SU-DHL-6 (cell line): Measurements from ENCODE around the gene C10orf105.

Experiments
- H2AFZ ChIP-seq: fragments of 200-600 bp; sonication (generic); 2 replicates; pipeline ENCODE4 v1.6.1; 2014; ENCODE audit warnings: low read depth, mild to moderate bottlenecking, moderate library complexity, mixed read lengths, antibody characterized with exemption, low read length; ENCODE audit not compliant: severe bottlenecking
- H3F3A ChIP-seq: fragments of 200-600 bp; shearing (Covaris generic); 2 replicates; pipeline ENCODE4 v1.6.0; 2016; ENCODE audit warnings: antibody characterized with exemption, mild to moderate bottlenecking; ENCODE audit not compliant: insufficient read depth
- H3K27ac ChIP-seq: fragments of 200-600 bp; sonication (generic); 2 replicates; pipeline ENCODE4 v1.5.1; 2016; ENCODE audit warnings: low read depth, mild to moderate bottlenecking, low read length, moderate library complexity, mixed read lengths
- H3K27me3 ChIP-seq: fragments of 200-600 bp; sonication (generic), shearing (Covaris generic); 2 replicates; pipeline ENCODE4 v1.6.0; 2014; ENCODE audit warnings: mild to moderate bottlenecking, low read length
- H3K36me3 ChIP-seq: fragments of 200-600 bp; sonication (generic); 2 replicates; pipeline ENCODE4 v1.6.1; 2014; ENCODE audit warnings: mild to moderate bottlenecking, low read length, mixed read lengths
- H3K4me2 ChIP-seq: fragments of 300-600, 200-600 bp; shearing (Covaris generic), sonication (generic); 2 replicates; pipeline ENCODE4 v1.6.0; 2014; ENCODE audit warnings: low read length, low read depth, mild to moderate bottlenecking; ENCODE audit not compliant: poor library complexity, severe bottlenecking
- H3K4me3 ChIP-seq: fragments of 200-600 bp; sonication (generic); 2 replicates; pipeline ENCODE4 v1.5.1; 2014; ENCODE audit warnings: antibody characterized with exemption, low read length, mild to moderate bottlenecking, mixed read lengths; ENCODE audit not compliant: insufficient read depth, poor library complexity, severe bottlenecking
- H3K79me2 ChIP-seq: fragments of 200-600 bp; sonication (generic); 2 replicates; pipeline ENCODE4 v1.6.1; 2014; ENCODE audit warnings: mild to moderate bottlenecking, low read length, moderate library complexity; ENCODE audit not compliant: insufficient read depth
- H3K9ac ChIP-seq: fragments of 200-600 bp; sonication (generic); 2 replicates; pipeline ENCODE4 v1.7.0; 2014; ENCODE audit warnings: mild to moderate bottlenecking, low read length
- H3K9me2 ChIP-seq: fragments of 200-600 bp; sonication (generic); replicated peaks from 2 replicates; pipeline ENCODE4 v1.6.1; 2014; ENCODE audit warnings: low read length; ENCODE audit not compliant: insufficient read depth
- H3K9me3 ChIP-seq: fragments of 200-600 bp; sonication (generic); 2 replicates; pipeline ENCODE4 v1.6.1; 2014; ENCODE audit warnings: low read length, mixed read lengths; ENCODE audit not compliant: insufficient read depth
- H4K20me1 ChIP-seq: fragments of 200-600 bp; sonication (generic); 2 replicates; pipeline ENCODE4 v1.6.1; 2014; ENCODE audit warnings: low read depth, mild to moderate bottlenecking, antibody characterized with exemption, low read length, moderate library complexity, mixed read lengths
- EZH2phosphoT487 ChIP-seq: fragments of 200-600 bp; sonication (generic), shearing (Covaris generic); conservative IDR thresholded peaks from 2 replicates; pipeline ENCODE4 v1.6.1; 2018; ENCODE audit warnings: mild to moderate bottlenecking, antibody characterized with exemption, low read length, moderate library complexity, mixed read lengths
- TF ChIP-seq, protein P1 (sequence below): fragments of 200-600 bp; sonication (generic); IDR thresholded peaks from one replicate; pipeline ENCODE4 v1.5.1; 2017; ENCODE audit warnings: antibody characterized with exemption, mild to moderate bottlenecking, low read length, moderate library complexity; ENCODE audit not compliant: insufficient read depth, poor library complexity, severe bottlenecking

C10orf105 gene

DNA sequence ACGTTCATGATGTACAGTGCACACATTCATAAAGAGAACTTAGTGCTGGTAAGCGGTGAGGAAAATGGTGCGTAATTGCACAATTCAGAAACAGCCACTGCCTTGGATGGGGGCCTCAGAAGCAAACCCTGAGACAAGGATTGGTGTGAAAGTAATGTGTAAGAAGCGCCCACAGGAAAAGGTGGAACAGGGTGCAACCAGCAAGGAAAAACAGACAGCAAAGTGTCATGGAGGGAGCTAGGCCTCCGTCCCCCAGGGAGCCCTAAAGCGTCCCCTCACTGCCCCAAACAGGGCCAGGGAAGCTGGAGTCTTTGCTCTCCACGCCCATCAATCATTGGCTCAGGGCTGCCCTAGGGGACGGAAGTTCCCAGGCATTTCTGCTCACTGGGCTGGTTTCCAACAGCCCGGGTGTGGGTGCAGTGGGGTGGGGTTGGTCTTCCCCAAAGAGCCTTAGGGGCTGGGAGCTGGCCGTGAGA is 9.6 kb upstream of the C10orf105 start:
- no peak overlapping the region for H2AFZ ChIP-seq
- H3K79me2 ChIP-seq, result no peaks in the 10 kb centered on the region
- H4K20me1 ChIP-seq, result no peaks in the 10 kb centered on the region
- no peaks in the 10 kb centered on the region for H3K27me3 ChIP-seq
- no peaks in the 10 kb centered on the region for H3K9me2 ChIP-seq
- H3K36me3 ChIP-seq, result no peaks in the 10 kb centered on the region
- no peak overlapping the region for H3K4me3 ChIP-seq
- no peak overlapping the region for H3K4me2 ChIP-seq
- H3K27ac ChIP-seq, result no peak overlapping the region
- TF ChIP-seq EZH2phosphoT487, result no peak
- TF ChIP-seq, protein P1, sequence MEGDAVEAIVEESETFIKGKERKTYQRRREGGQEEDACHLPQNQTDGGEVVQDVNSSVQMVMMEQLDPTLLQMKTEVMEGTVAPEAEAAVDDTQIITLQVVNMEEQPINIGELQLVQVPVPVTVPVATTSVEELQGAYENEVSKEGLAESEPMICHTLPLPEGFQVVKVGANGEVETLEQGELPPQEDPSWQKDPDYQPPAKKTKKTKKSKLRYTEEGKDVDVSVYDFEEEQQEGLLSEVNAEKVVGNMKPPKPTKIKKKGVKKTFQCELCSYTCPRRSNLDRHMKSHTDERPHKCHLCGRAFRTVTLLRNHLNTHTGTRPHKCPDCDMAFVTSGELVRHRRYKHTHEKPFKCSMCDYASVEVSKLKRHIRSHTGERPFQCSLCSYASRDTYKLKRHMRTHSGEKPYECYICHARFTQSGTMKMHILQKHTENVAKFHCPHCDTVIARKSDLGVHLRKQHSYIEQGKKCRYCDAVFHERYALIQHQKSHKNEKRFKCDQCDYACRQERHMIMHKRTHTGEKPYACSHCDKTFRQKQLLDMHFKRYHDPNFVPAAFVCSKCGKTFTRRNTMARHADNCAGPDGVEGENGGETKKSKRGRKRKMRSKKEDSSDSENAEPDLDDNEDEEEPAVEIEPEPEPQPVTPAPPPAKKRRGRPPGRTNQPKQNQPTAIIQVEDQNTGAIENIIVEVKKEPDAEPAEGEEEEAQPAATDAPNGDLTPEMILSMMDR, result no peak
- no peaks in the 10 kb centered on the region for H3K9me3 ChIP-seq
- no peak overlapping the region for H3K9ac ChIP-seq
- no peaks in the 10 kb centered on the region for H3F3A ChIP-seq

DNA sequence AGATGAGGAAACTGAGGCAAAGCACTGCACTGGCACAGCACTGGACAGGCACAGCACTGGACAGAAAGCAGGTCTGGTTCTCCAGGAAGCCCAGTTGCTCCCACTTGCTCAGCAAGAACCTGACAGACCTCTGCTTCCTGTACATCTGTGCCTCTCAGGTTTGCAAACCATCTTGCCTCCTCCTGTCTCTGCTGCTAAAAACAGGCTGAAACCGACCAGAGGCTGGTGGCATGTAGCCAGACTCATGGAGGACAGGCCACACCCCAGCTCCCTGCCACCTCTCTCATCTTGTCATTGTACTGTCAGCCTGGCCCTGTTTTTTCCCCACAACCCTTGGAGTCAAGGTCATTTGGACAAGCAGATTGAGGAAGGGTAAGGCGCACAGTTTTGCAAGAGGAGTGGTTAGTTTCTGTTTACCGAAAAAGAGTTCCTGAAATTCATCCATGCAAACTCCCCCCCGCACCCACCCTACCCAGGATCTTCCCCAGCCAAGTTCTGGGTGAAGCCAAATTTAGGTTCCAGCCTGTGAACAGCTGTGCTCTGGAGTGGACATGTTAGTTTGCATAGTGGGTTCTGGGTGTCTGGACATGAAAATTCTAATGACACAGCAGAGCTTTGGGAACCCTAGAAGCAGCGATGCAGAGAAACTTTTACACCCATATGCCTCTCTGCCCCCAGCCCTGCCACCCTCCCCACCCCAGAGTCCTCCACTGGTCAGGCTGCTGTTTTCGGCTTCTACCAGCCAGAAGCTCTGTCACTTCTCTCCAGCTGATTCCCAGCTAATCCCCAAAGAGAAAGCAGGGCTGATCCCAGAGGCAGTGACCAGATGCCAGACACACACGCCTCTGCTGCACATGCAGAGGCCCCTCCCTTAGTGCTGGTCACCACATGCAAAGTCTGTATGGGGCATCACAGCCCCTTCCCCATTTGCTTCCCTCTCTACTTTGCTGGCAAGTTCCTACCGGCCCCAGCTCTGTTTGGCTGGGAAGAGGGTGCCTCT is 8.5 kb upstream of the C10orf105 start:
- no peak overlapping the region for H2AFZ ChIP-seq

DNA sequence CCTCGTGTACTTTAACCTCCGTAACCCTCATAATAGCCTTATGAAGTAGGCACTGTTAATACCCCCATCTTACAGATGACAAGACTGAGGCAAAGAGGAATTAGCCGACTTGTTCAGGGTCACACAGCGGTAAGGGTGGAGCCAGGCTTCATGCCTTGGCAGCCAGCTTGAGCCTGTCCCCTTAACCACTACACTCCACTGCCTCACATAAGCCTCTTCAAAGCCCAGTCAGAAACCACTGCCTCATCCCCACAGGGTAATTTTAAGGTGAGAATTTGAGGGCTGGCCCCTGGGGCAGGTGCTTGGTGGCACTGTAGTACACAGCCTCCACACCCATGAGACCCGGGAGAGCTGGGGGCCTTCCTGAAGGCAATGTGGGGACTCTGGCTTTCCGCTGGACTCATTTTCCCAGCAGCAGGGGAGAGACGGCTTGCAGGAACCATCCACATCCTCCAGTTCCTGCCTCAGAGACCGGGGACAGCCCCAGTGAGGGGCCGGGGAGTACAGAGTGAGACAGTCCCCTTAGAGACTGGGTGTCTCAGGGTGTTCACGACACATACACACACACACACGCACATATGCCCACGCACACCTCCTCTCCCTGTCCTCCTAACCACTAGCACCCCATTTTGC is 7.6 kb upstream of the C10orf105 start:
- Histone ChIP-seq H3K9me2 (no peaks in the 10 kb centered on the region), H3K9ac (peak overlapping the region; percentile 6; the same call in 1 of the 2 replicates), H3K27me3 (no peaks in the 10 kb centered on the region), H3K27ac (peak overlapping the region; percentile 62), H3K9me3 (no peaks in the 10 kb centered on the region), H3K4me2 (peak overlapping the region; percentile 14), H2AFZ (no peak overlapping the region), H3K79me2 (no peaks in the 10 kb centered on the region), H3K36me3 (no peaks in the 10 kb centered on the region), H3F3A (no peaks in the 10 kb centered on the region), H3K4me3 (no peak overlapping the region), H4K20me1 (no peaks in the 10 kb centered on the region)
- no peak for TF ChIP-seq EZH2phosphoT487
- TF ChIP-seq, protein P1, result no peak

More for the DNA sequence above, 8.5 kb upstream of the C10orf105 start:
- no peaks in the 10 kb centered on the region for H3K9me2 ChIP-seq
- no peak for TF ChIP-seq EZH2phosphoT487
- TF ChIP-seq, protein P1, result no peak
- H3F3A ChIP-seq, result no peaks in the 10 kb centered on the region
- H3K4me3 ChIP-seq, result no peak overlapping the region
- no peaks in the 10 kb centered on the region for H3K9me3 ChIP-seq
- no peaks in the 10 kb centered on the region for H3K36me3 ChIP-seq
- H3K79me2 ChIP-seq, result no peaks in the 10 kb centered on the region
- no peaks in the 10 kb centered on the region for H4K20me1 ChIP-seq
- peak overlapping the region; percentile 14 for H3K4me2 ChIP-seq
- no peaks in the 10 kb centered on the region for H3K27me3 ChIP-seq
- peak overlapping the region; percentile 62 for H3K27ac ChIP-seq
- peak overlapping the region; percentile 6; the same call in 1 of the 2 replicates for H3K9ac ChIP-seq
